CD4-positive, alpha-beta T cell (primary cell): ENCODE measurements around the gene ROR1. TPM values are rescaled to one million over a fixed set of nuclear protein-coding genes. Genes with fewer than 3 reads are reported as not detected.

Experiments
- ATAC-seq: fragments of 200-7000 bp; cut with Tn5 transposase; one replicate; pipeline ENCODE4 v1.10.0; 2022; ENCODE audit warnings: mild to moderate bottlenecking; ENCODE audit not compliant: poor library complexity
- CTCF ChIA-PET: fragments of 350-600 bp; sonication (Branson Sonifier 250); formaldehyde crosslinking; loops from one replicate; lab custom pipeline; 2021; ENCODE audit warnings: antibody characterized with exemption, inconsistent platforms; lab: Charles Lee
- POLR2A ChIA-PET: fragments of 350-600 bp; sonication (Branson Sonifier 250); formaldehyde crosslinking; loops from one replicate; lab custom pipeline; 2021; ENCODE audit warnings: antibody characterized with exemption, inconsistent platforms; lab: Charles Lee
- DNase-seq, 14 experiments: peaks; one replicate each; pipeline ENCODE4 v3.0.0-alpha.2; 2013 to 2020; ENCODE audit warnings: mixed read lengths in 2 of 14
- H3K27ac ChIP-seq, 2 donors: one replicate each; pipeline versions ENCODE4 v1.5.1 to v1.7.0; 2013; ENCODE audit warnings: low read length in 2 of 2, low read depth in 1 of 2, mild to moderate bottlenecking in 1 of 2
- H3K27me3 ChIP-seq, 2 experiments: 1 replicate in 1 of 2; 2 replicates in 1 of 2; pipeline versions ENCODE4 v1.6.1 to v1.7.0; 2013; ENCODE audit warnings: low read length in 2 of 2, control low read depth in 1 of 2, mild to moderate bottlenecking in 1 of 2, moderate library complexity in 1 of 2; ENCODE audit not compliant: insufficient read depth in 2 of 2, control insufficient read depth in 1 of 2
- H3K36me3 ChIP-seq: one replicate; pipeline ENCODE4 v1.6.1; 2013; ENCODE audit warnings: low read length, control low read depth; ENCODE audit not compliant: insufficient read depth
- H3K4me1 ChIP-seq: one replicate; pipeline ENCODE4 v1.6.1; 2013; ENCODE audit warnings: low read length, control low read depth; ENCODE audit not compliant: insufficient read depth
- H3K4me3 ChIP-seq: one replicate; pipeline ENCODE4 v1.5.1; 2013; ENCODE audit warnings: mild to moderate bottlenecking, low read length, moderate library complexity
- H3K9me3 ChIP-seq, 2 experiments: 1 replicate in 1 of 2; 2 replicates in 1 of 2; pipeline versions ENCODE4 v1.6.1 to v1.7.0; 2013; ENCODE audit warnings: low read length in 2 of 2, mild to moderate bottlenecking in 2 of 2, control low read depth in 1 of 2, moderate library complexity in 1 of 2; ENCODE audit not compliant: control insufficient read depth in 1 of 2, insufficient read depth in 1 of 2
- H3K27ac Mint-ChIP-seq: one replicate; pipeline ENCODE4 v1.8.0; 2020; ENCODE audit warnings: mixed read lengths
- H3K27me3 Mint-ChIP-seq: one replicate; pipeline ENCODE4 v1.8.0; 2021; ENCODE audit warnings: mixed read lengths
- H3K36me3 Mint-ChIP-seq: one replicate; pipeline ENCODE4 v1.8.0; 2021; ENCODE audit warnings: low read depth, mixed read lengths
- H3K4me1 Mint-ChIP-seq: one replicate; pipeline ENCODE4 v1.8.0; 2021; ENCODE audit warnings: low read depth, mixed read lengths
- H3K4me3 Mint-ChIP-seq: one replicate; pipeline ENCODE4 v1.8.0; 2020; ENCODE audit warnings: mild to moderate bottlenecking, mixed read lengths
- H3K9me3 Mint-ChIP-seq: one replicate; pipeline ENCODE4 v1.8.0; 2020; ENCODE audit warnings: mixed read lengths
- CTCF ChIP-seq: fragments of 200-600 bp; IDR thresholded peaks from one replicate; pipeline ENCODE4 v1.8.0; 2022; ENCODE audit warnings: antibody characterized with exemption, mild to moderate bottlenecking
- intact Hi-C, 2 experiments: fragments of 100-400 bp; cut with DNase I in 1 of 2; cut with micrococcal nuclease in 1 of 2; formaldehyde crosslinking; loops; one replicate each; pipeline versions ENCODE4 v1.15.1 to v1.9.0; 2023 to 2025; cut with DNase I, micrococcal nuclease
- total RNA-seq, 174 experiments: library from RNA in 2 of 174; stranded (reverse) in 2 of 174; gene quantifications; one replicate each; pipeline ENCODE4 v1.2.3 and lab custom pipeline; 2021 to 2026

The ROR1 gene
- total RNA-seq, 2 experiments from 2014 or later = not detected

DNA sequence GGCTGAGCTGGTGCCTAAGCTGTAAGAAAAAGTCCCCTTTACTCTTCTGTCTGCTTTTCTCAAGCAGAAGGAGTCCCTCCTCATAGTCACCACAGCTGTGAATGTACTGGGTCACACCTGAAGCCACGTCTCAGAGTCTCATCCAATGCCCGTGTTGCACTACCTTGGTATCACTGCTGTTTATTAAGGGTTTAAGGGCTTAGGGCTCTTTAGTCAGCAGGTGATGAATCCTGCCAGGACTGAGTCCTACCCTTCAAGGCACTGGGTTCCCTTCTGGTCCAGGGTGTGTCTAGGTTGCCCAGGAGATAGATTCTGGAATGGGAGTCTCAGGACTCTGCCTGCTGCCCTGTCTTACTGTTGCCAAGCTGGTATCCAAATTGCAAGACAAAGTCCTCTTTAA lies 33.4 kb upstream of the ROR1 start:
- ChIA-PET POLR2A (no interaction called here), CTCF (interaction anchor here (0.5 kb wide), 1 partner anchor 115 kb away, joined by 3 read pairs; no protein-coding TSS in a partner anchor)

DNA sequence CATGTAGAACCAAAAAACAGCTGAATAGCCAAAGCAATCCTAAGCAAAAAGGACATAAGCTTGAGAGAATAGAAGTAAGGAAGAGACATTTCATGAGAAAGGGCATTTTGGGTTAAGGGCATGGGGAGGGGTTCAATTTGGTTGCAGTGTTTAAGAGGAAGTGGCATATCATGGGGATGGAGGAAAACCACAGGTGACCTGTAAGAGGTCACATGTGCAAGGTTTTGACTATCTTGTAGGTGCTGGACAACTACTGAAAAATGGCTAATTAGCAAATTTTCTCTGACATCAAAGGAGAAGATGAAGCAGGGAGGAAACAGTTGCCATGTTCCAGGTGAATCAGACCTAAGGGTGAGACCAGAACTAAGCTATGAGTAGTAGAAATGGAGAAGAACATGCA lies 31.3 kb upstream of the ROR1 start:
- ATAC-seq = no peak
- Mint-ChIP-seq H3K9me3 (no peaks in the 10 kb centered on the region), H3K36me3 (no peaks in the 10 kb centered on the region), H3K4me1 (no peaks in the 10 kb centered on the region), H3K4me3 (no peak overlapping the region), H3K27me3 (peaks cover 28% of the 10 kb centered on the region), H3K27ac (no peak overlapping the region)
- POLR2A ChIA-PET = interaction anchor here (0.7 kb wide), 1 partner anchor 9 kb away, joined by 3 read pairs; no protein-coding TSS in a partner anchor
- H3K36me3 ChIP-seq = no peaks in the 10 kb centered on the region
- peaks cover 0 to 2% of the 10 kb centered on the region in 2 experiments for H3K27me3 ChIP-seq
- intact Hi-C loops = no loop called here
- no peak for DNase-seq
- no peak overlapping the region for H3K4me3 ChIP-seq
- TF ChIP-seq CTCF = no peak
- H3K4me1 ChIP-seq = no peaks in the 10 kb centered on the region
- no peak overlapping the region for H3K27ac ChIP-seq
- CTCF ChIA-PET = no interaction called here
- H3K9me3 ChIP-seq = peaks cover 0 to 3% of the 10 kb centered on the region in 2 experiments

More for the DNA sequence above, 33.4 kb upstream of the ROR1 start:
- no peak for DNase-seq
- Histone ChIP-seq H3K4me3 (no peak overlapping the region), H3K9me3 (peaks cover 0 to 8% of the 10 kb centered on the region in 2 experiments), H3K27ac (no peak overlapping the region), H3K4me1 (no peaks in the 10 kb centered on the region), H3K27me3 (peaks cover 0 to 2% of the 10 kb centered on the region in 2 experiments), H3K36me3 (no peaks in the 10 kb centered on the region)
- Mint-ChIP-seq H3K27ac (no peak overlapping the region), H3K4me1 (no peaks in the 10 kb centered on the region), H3K27me3 (peaks cover 29% of the 10 kb centered on the region), H3K9me3 (peaks cover 3% of the 10 kb centered on the region), H3K36me3 (no peaks in the 10 kb centered on the region), H3K4me3 (no peak overlapping the region)
- no peak for TF ChIP-seq CTCF
- intact Hi-C loops = no loop called here
- no peak for ATAC-seq

GRCh38 chr1:63743781-63744180 lies 30.0 kb upstream of the ROR1 start:
- ChIA-PET POLR2A (no interaction called here), CTCF (no interaction called here)
- no peak overlapping the region for H3K4me3 ChIP-seq
- Mint-ChIP-seq H3K4me3 (no peak overlapping the region), H3K36me3 (no peaks in the 10 kb centered on the region), H3K27me3 (peaks cover 28% of the 10 kb centered on the region), H3K4me1 (no peaks in the 10 kb centered on the region), H3K9me3 (no peaks in the 10 kb centered on the region), H3K27ac (no peak overlapping the region)
- no peak for TF ChIP-seq CTCF
- no peak overlapping the region for H3K27ac ChIP-seq
- DNase-seq (no peak), ATAC-seq (no peak)
- H3K36me3 ChIP-seq = no peaks in the 10 kb centered on the region
- H3K4me1 ChIP-seq = no peaks in the 10 kb centered on the region
- peaks cover 0 to 3% of the 10 kb centered on the region in 2 experiments for H3K9me3 ChIP-seq
- intact Hi-C loops = no loop called here
- peaks cover 0 to 2% of the 10 kb centered on the region in 2 experiments for H3K27me3 ChIP-seq
